Measurements from ENCODE around the gene VPS13D.

VPS13D gene

DNA sequence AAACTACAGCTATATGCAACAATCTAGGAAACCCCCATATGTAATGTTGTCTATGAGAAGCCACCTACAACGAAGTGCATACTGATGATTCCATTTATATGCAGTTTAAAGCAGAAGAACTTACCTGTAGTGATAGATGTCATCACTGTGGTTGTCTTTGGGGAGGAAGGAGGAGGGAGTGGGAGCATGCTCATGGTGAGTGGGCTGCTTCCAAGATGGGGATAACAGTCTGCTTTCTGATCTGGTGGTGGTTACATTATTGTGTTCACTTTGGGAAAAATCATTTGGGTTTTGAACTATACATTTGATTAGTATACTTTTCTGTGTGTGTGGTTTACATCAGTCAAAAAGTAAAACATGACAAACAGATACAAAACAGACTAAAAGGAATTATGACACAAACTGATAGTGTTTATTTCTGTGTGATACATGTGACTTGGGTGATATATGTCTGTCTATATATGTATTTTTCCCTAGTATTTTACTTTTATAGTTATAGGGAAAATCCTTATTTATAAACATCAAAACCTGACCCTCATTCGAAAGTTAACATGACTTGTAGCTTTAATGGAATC is 184.7 kb downstream of the VPS13D start:
- no peak overlapping the region for H3K4me3 ChIP-seq (ENCODE audit: low read depth, low read length)
- TF ChIP-seq POLR2A (IDR thresholded peaks at IDR 0.05; ENCODE audit: extremely low read depth, insufficient read length): no peak
- TF ChIP-seq, protein P1, sequence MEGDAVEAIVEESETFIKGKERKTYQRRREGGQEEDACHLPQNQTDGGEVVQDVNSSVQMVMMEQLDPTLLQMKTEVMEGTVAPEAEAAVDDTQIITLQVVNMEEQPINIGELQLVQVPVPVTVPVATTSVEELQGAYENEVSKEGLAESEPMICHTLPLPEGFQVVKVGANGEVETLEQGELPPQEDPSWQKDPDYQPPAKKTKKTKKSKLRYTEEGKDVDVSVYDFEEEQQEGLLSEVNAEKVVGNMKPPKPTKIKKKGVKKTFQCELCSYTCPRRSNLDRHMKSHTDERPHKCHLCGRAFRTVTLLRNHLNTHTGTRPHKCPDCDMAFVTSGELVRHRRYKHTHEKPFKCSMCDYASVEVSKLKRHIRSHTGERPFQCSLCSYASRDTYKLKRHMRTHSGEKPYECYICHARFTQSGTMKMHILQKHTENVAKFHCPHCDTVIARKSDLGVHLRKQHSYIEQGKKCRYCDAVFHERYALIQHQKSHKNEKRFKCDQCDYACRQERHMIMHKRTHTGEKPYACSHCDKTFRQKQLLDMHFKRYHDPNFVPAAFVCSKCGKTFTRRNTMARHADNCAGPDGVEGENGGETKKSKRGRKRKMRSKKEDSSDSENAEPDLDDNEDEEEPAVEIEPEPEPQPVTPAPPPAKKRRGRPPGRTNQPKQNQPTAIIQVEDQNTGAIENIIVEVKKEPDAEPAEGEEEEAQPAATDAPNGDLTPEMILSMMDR (IDR thresholded peaks at IDR 0.05; ENCODE audit: low read depth, low read length): no peak
- no peak for TF ChIP-seq MAX (IDR thresholded peaks at IDR 0.05; ENCODE audit: low read depth, low read length)
- no peak for TF ChIP-seq MYC (IDR thresholded peaks at IDR 0.05; ENCODE audit: low read depth, low read length)
- no peak for DNase-seq (ENCODE audit: low read depth)

GRCh38 chr1:12415038-12415466 is 185.2 kb downstream of the VPS13D start:
- TF ChIP-seq MAX (IDR thresholded peaks at IDR 0.05; ENCODE audit: low read depth, low read length) (no peak), MYC (IDR thresholded peaks at IDR 0.05; ENCODE audit: low read depth, low read length) (no peak), POLR2A (IDR thresholded peaks at IDR 0.05; ENCODE audit: extremely low read depth, insufficient read length) (no peak)
- TF ChIP-seq, protein P1 (IDR thresholded peaks at IDR 0.05; ENCODE audit: low read depth, low read length): no peak
- DNase-seq (ENCODE audit: low read depth): no peak
- no peak overlapping the region for H3K4me3 ChIP-seq (ENCODE audit: low read depth, low read length)

DNA sequence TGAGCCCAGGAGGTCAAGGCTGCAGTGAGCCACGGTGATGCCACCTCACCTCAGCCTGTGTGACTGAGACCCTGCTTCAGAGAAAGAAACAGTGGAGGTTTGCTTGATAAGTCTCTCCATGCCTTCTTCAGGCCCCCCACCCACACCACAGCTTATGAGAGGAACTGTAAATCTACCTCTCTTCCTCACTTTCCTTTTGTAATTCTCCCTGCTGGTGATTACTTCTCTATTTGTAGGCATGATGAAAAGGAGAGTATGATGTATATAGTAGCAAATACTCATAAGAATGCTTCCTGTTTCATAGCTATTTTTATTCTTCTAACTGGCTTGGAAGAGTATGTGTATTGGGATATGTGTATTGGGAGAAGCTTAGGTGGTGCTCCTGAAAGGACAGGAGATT is 186.3 kb downstream of the VPS13D start:
- DNase-seq (ENCODE audit: low read depth): no peak
- no peak overlapping the region for H3K4me3 ChIP-seq (ENCODE audit: low read depth, low read length)
- TF ChIP-seq POLR2A (IDR thresholded peaks at IDR 0.05; ENCODE audit: extremely low read depth, insufficient read length) (no peak), MAX (IDR thresholded peaks at IDR 0.05; ENCODE audit: low read depth, low read length) (no peak), MYC (IDR thresholded peaks at IDR 0.05; ENCODE audit: low read depth, low read length) (no peak)
- TF ChIP-seq, protein P1 (IDR thresholded peaks at IDR 0.05; ENCODE audit: low read depth, low read length): no peak

- no peak overlapping the region for H3K4me3 ChIP-seq (ENCODE audit: low read depth, low read length)
- DNase-seq (ENCODE audit: low read depth): no peak
- TF ChIP-seq, protein P1 (IDR thresholded peaks at IDR 0.05; ENCODE audit: low read depth, low read length): no peak
- no peak for TF ChIP-seq POLR2A (IDR thresholded peaks at IDR 0.05; ENCODE audit: extremely low read depth, insufficient read length)
Observed at GRCh38 chr1:12416744-12417143, 186.9 kb downstream of the VPS13D start.

DNA sequence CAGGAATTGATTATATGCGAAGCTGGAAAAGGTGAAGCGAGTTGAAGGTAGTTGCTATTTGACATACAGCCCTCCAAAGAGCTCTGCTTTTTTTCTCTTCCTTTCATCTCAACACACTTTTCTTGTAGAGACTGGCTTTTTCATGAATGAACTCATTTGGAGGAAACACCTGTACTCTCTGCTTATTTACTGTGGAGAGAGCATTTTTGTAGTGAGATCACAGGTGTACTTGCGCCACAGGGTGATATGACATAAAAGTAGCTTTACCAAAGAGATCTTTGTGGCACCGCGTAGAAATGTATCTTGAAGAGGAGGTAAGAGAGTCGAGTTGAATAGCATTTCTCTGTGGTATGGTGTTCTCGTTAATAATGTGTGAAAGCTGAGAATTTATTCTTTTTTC is 187.6 kb downstream of the VPS13D start:
- no peak for DNase-seq (ENCODE audit: low read depth)
- H3K4me3 ChIP-seq (ENCODE audit: low read depth, low read length): no peak overlapping the region
- TF ChIP-seq POLR2A (IDR thresholded peaks at IDR 0.05; ENCODE audit: extremely low read depth, insufficient read length) (no peak), MYC (IDR thresholded peaks at IDR 0.05; ENCODE audit: low read depth, low read length) (no peak), MAX (IDR thresholded peaks at IDR 0.05; ENCODE audit: low read depth, low read length) (no peak)
- TF ChIP-seq, protein P1 (IDR thresholded peaks at IDR 0.05; ENCODE audit: low read depth, low read length): no peak

DNA sequence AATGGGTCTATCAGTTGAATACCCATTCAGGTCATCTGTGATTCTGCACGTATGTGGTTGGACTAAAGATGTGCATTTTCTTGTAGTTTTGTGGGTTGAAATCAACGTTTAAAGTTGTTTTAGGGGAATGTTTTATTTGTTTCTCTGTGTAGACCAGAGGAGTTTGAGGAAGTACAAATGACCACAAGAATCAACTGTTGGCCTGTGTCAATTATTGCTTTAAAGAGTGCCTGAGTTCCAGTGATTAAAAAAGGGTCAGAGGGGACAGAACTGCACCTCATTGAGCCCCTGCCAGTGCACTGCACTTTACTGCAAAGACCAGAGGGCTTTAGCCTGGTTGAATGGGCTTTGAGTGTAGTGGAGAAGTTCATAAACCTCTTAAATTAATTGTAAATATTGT is 190.3 kb downstream of the VPS13D start:
- no peak for TF ChIP-seq POLR2A (IDR thresholded peaks at IDR 0.05; ENCODE audit: extremely low read depth, insufficient read length)
- TF ChIP-seq MYC (IDR thresholded peaks at IDR 0.05; ENCODE audit: low read depth, low read length): no peak
- TF ChIP-seq, protein P1 (IDR thresholded peaks at IDR 0.05; ENCODE audit: low read depth, low read length): no peak
- TF ChIP-seq MAX (IDR thresholded peaks at IDR 0.05; ENCODE audit: low read depth, low read length): no peak
- DNase-seq (ENCODE audit: low read depth): peak; percentile 53
- no peak overlapping the region for H3K4me3 ChIP-seq (ENCODE audit: low read depth, low read length)
